ENCODE data around the gene BAIAP2.
A peak's percentile ranks its signal among the peaks of the same experiment; 100 is the strongest.

BAIAP2 gene

DNA sequence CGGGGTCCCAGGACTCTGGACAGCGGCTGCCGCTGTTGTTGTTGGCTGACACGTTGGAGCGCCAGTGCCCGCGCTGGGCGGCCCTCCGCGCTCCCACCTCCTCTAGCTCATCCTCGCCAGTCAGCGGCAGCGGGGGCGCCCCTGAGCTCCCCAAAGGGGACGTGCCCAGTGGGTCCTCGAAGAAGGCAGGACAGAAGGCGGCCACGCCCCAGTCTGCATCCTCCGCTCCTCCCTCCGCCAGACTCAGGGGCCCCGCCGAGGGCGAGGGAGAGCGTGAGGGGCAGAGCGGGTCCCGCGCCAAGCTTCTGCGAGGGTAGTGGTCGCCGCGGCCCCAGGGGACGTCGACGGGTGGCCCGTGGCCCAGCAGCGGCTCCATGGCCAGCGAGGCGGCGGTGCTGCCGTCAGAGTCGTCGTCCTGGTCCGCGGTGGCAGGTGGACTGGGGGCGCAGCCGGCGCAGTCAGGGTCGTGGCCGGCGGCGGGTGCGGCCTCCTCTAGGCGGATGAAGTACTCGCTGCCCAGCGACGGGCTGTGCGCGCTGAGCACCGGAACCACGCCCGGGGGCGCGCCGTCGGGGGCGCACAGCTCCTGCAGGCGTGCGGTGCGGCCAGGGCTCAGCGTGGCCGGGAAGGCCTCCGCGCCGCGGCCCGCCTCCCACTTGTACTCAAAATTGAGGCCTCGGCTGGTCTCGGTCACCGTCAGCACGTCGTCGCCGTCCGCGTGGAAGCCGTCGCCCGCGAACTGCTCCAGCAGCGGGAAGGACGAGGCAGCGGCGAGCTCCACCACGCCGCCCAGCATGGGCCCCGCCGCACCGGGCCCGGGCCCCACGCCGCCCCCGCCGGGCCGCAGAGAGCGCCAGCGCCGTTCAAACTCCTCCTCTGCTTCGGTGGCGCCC is 87.1 kb downstream of the BAIAP2 start:
- no peak for DNase-seq

DNA sequence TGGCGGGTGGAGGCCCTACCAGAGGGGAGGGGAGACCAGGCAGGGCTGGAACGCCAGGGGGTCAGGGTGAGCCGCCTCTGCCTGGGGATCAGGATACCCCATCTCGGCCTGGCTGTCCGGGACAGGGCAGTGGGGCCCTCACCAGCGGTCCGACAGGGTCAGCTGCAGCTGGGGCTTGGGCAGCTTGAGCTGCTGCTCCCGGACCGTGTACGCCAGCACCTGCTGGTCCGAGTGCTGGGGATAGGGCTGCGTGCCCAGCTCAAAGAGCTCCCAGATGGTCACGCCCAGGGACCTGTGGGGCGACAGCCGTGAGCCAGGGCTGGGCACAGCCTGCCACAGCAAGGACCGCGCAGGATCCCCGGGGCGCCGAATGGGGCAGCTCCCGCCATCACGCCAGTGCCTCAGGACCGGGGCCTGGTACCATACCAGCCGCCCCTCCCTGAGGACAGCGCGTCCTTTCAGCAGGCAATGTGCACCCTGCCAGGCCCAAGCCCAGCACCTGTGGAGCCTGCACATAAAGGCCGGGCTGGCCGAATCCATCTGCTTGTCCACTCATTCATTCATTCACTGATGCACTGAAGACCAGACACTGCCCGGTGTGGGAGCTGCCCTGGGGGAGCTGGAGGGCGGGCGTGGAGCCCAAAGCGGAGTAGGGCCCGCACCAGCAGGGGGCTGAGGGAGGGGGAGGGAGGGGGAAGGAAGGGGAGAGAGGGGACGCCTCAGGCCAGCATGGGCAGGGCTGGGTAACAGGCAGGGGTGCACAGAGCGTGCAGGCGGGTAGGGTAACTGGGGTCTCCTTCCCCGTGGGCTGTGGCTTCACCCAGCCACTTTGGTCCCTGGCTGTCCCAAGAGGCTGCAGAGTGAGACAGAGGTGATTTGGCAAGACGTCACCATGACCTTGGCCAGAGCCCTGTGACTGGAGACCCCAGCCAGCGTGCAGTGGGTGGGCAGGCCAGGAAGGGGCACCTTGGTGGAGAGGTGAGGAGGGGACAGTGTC is 88.4 kb downstream of the BAIAP2 start:
- DNase-seq, result peak in 11 of 56 donors; percentile 27 to 52 (median 37)

DNA sequence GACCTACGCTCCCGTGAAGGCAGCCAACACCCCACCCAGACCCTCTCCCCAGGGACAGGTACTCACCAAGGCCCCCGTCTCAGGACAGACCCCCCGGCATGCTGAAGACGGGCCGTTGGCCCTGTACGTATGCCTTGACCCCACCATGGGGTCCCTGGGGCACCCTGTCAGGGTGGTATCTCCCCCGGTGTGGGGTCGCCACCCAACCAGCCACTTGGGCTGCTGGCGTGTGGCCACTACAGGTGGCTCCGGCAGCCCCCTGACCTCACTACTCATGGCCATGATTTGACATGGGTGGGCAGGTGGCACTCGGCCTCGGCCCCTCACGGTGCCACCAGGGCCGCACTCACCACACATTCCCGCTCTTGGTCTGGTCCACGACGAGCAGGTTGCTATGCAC is 89.4 kb downstream of the BAIAP2 start:
- DNase-seq, result no peak

DNA sequence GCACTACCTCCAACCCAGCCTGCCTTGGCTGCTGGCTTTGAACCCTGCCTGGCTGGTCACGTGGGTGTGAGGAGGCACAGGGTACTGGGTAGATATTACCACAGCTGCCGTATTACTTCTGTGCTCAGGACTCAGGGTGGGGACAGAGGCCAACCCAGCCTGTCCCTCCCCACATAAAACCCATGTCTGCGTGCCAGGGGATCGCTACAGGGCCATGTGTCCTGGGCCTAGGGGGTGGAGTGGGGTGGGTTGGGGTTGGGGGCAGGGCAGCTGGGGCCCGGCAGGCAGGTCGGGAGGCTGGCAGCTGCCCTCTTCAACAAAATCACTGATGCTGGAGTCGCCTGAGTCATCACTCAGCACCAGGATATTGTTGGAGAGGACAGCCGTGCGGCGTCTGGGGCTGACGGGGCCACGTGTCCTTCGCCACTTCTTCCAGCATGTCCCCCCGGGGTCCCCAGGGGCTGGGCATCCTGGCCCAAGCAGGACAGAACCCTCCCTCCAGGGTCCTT is 90.7 kb downstream of the BAIAP2 start:
- peak in 15 of 56 donors; percentile 23 to 76 (median 51) for DNase-seq

DNA sequence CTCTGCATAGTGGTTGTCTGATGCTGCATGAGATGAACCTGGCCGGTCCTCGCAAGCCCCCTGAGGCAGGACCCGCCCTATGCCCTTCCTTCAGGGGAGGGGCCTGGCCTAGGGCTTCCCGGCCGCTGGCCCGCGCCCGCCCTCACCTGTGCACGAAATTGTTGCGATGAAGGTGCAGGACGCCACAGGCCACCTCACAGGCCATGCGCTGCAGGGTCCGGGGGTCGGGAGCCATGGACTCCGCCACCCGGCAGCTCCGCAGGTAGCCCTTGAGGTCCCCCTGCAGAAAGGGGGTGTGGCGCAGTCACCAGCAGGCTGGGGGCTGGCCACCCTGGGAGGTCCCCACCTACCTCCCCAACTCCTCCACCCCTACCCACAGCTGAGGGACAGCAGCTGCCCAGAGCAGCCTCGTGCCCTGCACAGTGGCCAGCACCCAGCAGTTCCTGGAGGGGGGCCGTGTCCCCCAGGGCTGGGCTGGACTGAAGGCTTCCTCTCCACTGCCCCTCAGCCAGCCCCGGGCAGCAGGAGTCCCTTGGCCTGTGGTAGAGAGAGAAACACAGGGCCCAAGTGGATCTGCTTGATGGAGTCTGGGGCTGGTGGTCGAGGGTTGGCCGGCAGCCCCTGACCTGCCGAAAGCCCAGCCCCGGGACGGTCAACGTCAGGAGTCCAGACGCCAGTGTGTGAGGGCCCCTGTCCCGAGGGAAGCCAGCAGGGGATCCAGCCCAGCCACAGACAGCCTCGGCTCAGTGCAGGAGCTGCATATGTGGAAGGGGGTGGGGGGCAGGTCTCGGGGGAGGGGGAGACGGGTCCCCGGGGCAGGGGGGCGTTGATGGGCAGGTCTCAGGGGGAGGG is 91.6 kb downstream of the BAIAP2 start:
- peak in 34 of 56 donors; percentile 19 to 85 (median 49) for DNase-seq

DNA sequence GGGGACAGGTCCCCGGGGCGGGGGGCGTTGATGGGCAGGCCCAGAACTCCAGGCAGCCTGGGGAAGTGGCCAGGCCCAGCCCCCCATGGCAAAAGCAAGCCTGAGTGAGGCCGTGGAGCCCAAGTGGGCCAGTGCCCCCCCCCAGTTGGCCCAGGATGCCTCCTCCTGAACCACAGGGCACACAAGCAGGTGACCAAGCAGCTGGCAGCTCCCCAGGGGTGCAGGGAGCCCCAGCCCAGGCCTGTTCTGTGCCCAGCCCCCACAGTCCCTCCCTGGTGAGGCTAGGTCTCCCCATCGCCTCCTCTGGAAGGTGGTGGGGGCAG is 92.1 kb downstream of the BAIAP2 start:
- DNase-seq, result peak in 5 of 56 donors; percentile 38 to 57 (median 42)

DNA sequence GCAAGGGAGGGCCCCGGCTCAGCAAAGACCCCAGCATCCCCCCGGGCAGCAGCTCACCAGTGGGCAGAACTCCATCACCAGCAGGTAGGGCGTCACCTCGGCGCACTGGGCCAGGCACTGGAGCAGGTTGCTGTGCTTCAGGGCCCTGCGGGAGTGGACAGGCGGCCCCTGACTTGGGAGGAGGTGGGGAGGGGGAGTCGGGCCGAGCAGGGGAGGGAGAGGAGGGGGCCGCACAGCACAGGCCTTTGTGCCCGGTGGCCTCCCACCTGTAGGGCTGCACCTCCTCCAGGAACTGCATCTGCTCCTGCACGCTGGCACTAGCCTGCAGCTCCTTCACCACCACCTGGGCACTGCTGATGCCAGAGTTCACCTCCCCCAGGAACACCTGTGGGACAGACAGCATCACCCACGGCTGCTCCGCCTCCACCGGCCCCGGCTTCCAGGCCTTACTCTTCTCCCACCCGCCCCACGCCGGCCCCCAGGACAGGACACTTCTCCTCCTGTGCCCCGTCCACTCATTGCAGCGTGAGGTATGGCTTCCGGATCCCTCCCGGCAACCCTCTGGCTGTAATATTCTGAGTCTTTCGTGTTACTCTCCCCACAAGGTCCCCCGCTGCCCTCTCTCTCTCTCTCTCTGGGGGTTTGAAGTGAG is 92.7 kb downstream of the BAIAP2 start:
- DNase-seq, result no peak

DNA sequence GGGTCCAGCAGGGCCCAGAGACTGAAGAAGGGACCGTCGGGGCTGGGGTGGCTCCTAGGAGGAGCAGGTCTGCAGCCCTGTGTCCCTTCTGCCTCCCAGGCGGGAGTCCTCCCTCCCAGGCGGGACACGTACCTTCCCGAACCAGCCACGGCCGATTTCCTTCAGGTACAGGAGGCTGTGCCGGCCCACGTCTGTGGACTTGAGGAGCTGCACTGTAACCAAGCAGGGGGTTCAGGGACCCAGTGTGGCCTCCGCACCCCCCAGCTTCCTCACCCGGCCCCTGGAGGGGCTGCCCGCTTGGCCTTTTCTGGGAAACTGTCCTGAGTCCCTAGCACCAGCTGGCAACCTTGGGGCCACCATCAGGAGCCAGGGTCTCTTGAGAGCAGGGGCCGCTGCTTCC is 93.4 kb downstream of the BAIAP2 start:
- no peak for DNase-seq

DNA sequence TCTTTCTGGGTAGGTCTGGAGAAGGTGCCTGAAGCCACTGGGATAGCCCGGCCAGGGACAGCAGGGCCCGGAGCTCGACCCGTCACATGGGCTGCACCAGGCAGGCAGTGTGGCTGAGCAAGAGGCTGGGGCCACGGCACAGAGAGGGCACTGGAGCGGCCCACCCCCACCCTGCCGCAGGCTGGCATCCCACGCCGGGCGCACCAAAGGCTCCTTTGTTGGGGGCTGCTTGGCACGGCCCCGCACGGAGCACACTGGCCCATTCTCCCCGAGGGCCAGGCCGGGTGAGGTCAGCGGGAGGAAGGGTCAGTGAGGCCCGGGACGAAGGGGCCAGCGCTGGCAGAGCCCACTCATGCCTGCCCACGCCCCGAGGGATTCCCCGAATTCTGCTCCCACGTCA is 93.8 kb downstream of the BAIAP2 start:
- peak in 55 of 56 donors; percentile 54 to 98 (median 92) for DNase-seq

DNA sequence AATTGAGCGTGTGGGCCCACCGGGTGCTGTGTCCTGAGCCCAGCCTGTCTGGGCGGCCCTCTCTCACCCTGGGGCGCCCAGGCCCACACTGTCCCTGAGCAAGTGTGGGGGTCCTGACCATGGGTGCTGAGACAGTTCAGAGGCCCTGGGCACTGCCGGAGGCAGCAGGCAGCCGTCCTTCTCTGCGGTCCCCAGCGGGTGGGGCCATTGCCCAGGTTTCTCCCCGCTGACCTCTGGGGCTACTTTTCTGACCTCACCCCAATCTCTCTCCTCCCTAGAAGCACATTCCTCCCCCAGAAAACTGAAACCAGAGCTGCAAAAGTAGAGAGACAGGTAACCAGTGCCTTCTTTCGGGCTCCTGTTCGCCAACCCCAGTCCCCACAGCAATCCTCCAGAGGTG is 94.3 kb downstream of the BAIAP2 start:
- DNase-seq, result peak in 19 of 56 donors; percentile 54 to 78 (median 66)

DNA sequence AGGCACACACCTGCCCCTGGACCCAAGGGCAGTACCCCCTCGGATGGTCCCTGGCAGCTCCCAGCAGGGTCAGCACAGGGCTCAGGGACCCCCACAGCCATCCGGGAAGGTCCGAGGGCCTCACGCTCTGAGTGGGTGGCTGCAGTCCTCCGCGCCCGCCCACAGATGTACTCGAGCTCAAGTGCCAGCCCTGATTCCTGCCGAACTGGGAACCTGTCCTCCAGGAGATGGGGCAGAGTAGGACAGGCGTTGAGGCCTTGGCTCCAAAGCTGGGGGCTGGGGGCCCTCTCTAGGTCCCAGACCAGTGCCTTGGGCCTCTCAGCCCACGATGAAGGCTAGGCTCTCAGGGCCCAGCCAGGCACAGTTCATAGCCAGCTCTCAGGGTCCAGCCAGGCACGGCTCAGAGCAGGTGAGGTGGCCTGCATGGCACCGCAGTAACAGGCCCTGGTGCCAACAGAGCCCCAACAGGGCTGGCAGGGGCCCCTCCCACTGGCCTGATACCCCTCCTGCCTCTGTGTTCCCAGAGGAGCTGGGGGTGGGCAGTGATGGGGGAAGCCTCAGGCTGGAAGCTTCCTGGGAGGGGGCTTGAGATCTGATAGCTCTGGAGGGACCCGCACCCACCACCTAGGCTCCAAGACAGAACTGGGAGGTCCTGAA is 94.9 kb downstream of the BAIAP2 start:
- peak in 3 of 56 donors; percentile 51 to 67 (median 66) for DNase-seq

DNA sequence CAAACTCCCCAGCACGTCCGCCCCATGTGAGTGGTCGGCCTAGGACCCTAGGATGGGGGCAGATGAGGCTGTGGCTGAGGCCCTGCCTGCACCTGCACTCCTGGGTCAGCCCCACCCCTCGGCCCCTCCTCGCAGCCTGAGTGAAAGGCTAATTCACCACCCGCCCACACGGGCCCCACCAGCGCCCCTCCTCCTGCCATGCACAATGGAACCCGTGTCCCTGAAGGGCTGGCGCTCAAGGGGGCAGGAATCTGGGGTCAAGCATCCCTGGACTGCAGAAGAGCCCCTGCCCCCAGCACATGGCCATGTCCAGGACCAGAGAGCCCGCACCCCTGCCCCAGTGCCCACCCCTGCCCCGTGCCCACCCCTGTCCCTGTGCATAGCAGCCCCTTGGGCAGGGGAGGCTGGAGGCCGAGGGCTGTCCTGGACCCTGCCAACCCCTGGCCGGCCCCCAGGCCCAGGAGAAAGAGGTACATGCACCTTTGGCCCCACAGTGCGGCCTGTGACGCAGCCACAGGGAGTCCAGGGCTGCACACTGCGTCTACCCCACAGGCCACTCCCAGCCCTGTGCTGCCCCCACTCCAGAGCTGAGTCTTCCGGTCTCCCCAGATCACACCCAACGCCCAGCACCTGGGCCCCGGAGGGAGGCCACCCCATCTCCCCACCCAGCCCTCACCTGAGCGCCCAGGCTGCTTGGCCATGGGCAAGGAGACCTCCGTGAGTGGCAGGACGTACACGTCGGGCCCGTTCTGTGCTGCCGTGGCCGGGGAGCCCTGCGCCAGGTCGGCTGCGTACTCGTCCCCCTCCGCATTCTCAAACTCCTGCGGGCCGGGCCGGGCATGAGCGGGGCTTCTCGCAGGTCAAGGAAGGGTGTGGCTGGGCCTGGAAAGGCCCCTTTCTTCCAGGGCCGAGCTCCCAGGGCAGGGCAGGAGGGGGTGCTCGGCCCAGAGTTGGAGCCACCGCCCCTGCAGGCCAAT is 95.7 kb downstream of the BAIAP2 start:
- DNase-seq, result peak in 49 of 56 donors; percentile 23 to 88 (median 70)

DNA sequence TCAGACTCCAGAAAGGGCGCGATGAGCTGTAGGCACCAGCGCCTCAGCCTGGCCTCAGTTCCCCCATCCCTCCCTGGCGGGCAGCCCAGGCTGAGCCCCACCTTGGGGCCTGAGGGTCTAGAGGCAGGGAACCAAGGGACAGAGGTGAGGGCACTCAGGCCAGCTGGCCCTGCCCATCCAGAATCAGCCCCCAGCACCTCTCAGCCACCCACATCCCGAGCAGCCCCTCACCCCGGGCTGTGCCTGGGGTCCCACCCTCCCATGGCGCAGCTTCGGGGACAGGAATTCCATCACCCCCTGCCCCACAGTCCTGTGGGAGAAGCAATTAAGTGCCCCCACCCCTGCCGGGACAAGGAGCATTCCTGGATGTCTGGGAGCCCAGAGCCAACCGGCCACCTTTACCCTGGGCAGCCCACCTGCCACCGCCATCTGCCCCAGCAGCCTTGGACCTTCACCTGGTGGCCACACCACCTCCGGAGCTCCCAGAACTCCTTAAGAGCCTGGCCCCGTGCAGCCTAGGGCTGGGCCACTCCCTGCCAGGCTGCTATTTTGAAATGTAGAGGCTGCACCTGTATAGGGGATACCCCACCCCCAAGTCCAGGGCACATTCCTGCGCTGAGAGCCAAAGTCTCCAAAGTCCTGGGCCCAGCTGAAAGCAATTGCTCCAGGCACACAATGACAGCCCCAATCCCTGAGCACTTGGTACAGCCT is 96.7 kb downstream of the BAIAP2 start:
- no peak for DNase-seq

DNA sequence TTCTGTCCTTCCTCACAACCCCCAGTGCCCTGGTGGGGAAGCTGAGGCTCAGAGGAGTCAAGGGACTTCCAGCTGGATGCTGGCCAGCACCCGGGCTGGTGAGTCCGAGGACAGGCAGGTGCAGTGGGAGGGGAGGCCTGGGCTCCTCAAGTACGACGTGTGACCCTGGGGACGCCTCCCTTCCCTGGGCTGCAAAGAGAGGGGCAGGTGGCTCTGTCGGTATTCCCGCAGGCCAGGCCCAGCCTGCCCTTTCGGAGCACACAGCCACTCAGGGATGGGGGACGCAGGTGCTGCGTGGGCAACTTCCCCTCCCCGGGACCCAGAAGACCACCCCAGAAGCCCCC is 97.2 kb downstream of the BAIAP2 start:
- peak in 1 of 56 donors; percentile 39 for DNase-seq

DNA sequence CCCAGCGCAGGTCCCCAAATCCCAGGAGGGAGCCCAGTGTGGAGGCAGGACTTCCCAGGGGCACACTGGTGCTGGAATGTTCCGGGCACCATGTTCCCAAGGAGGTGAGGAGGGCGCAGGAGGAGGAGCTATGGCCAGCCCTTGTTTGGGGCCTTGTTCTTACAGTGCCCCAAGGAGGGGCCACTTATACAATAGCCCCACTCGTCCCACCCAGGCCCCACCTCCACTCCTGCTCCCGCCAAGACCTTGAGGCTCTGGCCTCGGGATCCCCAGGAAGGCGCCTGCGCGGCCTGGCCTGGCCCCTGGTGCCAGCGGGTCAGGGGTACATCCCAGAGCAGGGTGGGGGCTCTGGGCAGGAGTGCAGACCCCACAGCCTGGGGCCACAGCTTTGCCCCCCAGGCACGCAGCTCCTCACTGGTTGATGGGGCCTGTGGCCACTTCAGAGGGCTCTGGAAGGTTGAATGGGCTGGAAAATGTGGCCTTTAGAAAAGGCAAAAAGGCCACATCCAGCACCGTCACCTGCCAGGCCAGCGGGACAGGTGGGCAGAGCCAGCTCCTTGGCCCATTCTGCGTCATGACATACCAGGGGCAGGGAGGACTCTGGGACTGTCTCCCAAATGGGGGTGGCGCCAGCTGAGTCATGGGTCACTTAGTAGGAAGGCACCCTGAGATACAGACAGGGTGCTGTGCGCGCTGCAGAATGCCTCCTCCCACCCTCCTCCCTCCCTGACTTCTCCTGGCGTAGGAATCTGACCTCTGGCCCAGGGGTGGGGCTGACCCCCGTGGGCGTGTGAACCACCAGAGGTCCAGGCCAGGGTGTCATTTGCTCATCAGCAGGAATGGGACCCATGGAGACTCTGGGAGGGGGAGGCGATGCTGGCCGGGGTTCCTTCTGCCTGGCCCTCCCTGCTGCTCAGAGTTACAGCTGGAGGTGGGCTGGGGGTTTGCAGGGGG is 98.1 kb downstream of the BAIAP2 start:
- peak in 3 of 56 donors; percentile 30 to 57 (median 36) for DNase-seq

DNA sequence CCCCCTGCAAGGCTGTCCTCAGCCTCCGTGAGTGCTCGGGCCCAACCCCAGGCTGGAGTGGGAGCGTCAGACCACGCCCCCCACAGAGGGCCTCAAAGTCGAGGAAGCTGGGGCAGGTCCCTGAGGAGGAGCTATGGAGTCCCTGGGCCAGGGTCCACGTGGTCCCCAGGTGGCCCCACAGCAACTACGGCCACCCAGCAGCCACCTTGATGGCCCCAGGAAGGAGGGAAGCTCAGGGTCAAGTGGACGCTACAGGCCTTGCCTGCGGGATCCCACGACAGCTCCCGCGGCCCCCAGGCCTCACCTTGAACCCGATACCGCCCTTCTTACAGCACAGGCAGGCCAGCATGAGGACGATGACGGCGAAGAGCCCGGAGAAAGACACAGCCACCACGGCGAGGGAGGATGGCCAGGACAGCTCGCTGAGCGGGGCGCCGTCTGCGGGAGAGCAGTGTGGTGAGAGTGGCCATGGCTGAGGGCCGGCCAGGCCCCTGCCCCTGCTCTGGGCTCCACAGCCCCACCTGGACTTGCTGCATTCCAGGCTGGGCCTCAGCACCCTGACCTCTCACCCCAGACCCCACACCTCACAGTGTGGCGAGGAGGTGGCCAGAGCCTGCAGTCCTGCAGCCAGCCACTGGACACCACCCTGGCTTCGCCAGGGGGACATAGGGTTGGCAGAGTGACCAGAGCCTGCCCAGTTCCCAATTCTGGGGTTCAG is 99.3 kb downstream of the BAIAP2 start:
- no peak for DNase-seq

All from amygdala (tissue), 56 donors.